Endothelial cell (in vitro differentiated cells): ENCODE measurements around the gene CSPG5. TPM values are rescaled to one million over a fixed set of nuclear protein-coding genes. Genes with fewer than 3 reads are reported as not detected.

Experiments used
- DNase-seq: peaks from one replicate; pipeline ENCODE4 v3.0.0; 2021; ENCODE audit warnings: low spot score
- H3K27ac Mint-ChIP-seq: one replicate; pipeline ENCODE4 v1.8.0; 2021; ENCODE audit warnings: mixed read lengths, inconsistent platforms; ENCODE audit not compliant: unreplicated experiment
- H3K27me3 Mint-ChIP-seq: one replicate; pipeline ENCODE4 v1.8.0; 2021; ENCODE audit warnings: mild to moderate bottlenecking, moderate library complexity, mixed read lengths, inconsistent platforms; ENCODE audit not compliant: unreplicated experiment
- H3K36me3 Mint-ChIP-seq: one replicate; pipeline ENCODE4 v1.8.0; 2021; ENCODE audit warnings: mild to moderate bottlenecking, low read depth, mixed read lengths, inconsistent platforms; ENCODE audit not compliant: unreplicated experiment
- H3K4me1 Mint-ChIP-seq: one replicate; pipeline ENCODE4 v1.8.0; 2021; ENCODE audit warnings: mild to moderate bottlenecking, mixed read lengths, inconsistent platforms; ENCODE audit not compliant: unreplicated experiment
- H3K4me3 Mint-ChIP-seq: one replicate; pipeline ENCODE4 v1.8.0; 2021; ENCODE audit warnings: mild to moderate bottlenecking, mixed read lengths, inconsistent platforms; ENCODE audit not compliant: unreplicated experiment
- H3K9me3 Mint-ChIP-seq: one replicate; pipeline ENCODE4 v1.8.0; 2021; ENCODE audit warnings: mixed read lengths, inconsistent platforms; ENCODE audit not compliant: unreplicated experiment
- CTCF ChIP-seq: fragments of 200-600 bp; sonication (generic); IDR thresholded peaks from one replicate; pipeline ENCODE4 v1.5.0; 2021; ENCODE audit warnings: antibody characterized with exemption; ENCODE audit not compliant: unreplicated experiment
- total RNA-seq: library from RNA; stranded (reverse); fragmentation: NEBNext Ultra II Directional; extraction: Animal tissue kit (Norgen Biotek cat#: 25700); gene quantifications from one replicate; pipeline ENCODE4 v1.2.1, GENCODE V29; 2021; ENCODE audit not compliant: unreplicated experiment

Gene CSPG5
- total RNA-seq, 1 donor from 2014 or later, result 0.23 TPM

GRCh38 chr3:47603332-47603731, 24.7 kb upstream of the CSPG5 start:
- Mint-ChIP-seq H3K27me3 (no peaks in the 10 kb centered on the region), H3K4me3 (no peak overlapping the region), H3K4me1 (no peaks in the 10 kb centered on the region), H3K9me3 (no peaks in the 10 kb centered on the region), H3K36me3 (peaks cover 38% of the 10 kb centered on the region), H3K27ac (no peak overlapping the region)
- TF ChIP-seq CTCF, result no peak
- DNase-seq, result no peak

GRCh38 chr3:47601281-47601680, 22.6 kb upstream of the CSPG5 start:
- DNase-seq, result no peak
- Mint-ChIP-seq H3K27me3 (peaks cover 2% of the 10 kb centered on the region), H3K9me3 (no peaks in the 10 kb centered on the region), H3K27ac (no peak overlapping the region), H3K36me3 (peaks cover 42% of the 10 kb centered on the region), H3K4me3 (no peak overlapping the region), H3K4me1 (no peaks in the 10 kb centered on the region)
- TF ChIP-seq CTCF, result no peak

GRCh38 chr3:47594792-47595191, 16.1 kb upstream of the CSPG5 start:
- no peak for DNase-seq
- peaks cover 9% of the 10 kb centered on the region for H3K4me1 Mint-ChIP-seq
- peaks cover 2% of the 10 kb centered on the region for H3K27me3 Mint-ChIP-seq
- no peak for TF ChIP-seq CTCF
- no peak overlapping the region for H3K27ac Mint-ChIP-seq
- H3K9me3 Mint-ChIP-seq, result no peaks in the 10 kb centered on the region
- peaks cover 37% of the 10 kb centered on the region for H3K36me3 Mint-ChIP-seq
- H3K4me3 Mint-ChIP-seq, result no peak overlapping the region

- Mint-ChIP-seq H3K9me3 (no peaks in the 10 kb centered on the region), H3K27ac (peak overlapping the region; percentile 59), H3K27me3 (no peaks in the 10 kb centered on the region), H3K4me1 (peaks cover 12% of the 10 kb centered on the region), H3K36me3 (peaks cover 38% of the 10 kb centered on the region), H3K4me3 (no peak overlapping the region)
- TF ChIP-seq CTCF, result no peak
- no peak for DNase-seq
These were observed 13.6 kb upstream of the CSPG5 start for GRCh38 chr3:47592066-47592795.

GRCh38 chr3:47590216-47590615, 11.6 kb upstream of the CSPG5 start:
- DNase-seq, result no peak
- TF ChIP-seq CTCF, result no peak
- Mint-ChIP-seq H3K27me3 (no peaks in the 10 kb centered on the region), H3K4me1 (peaks cover 31% of the 10 kb centered on the region), H3K36me3 (peaks cover 52% of the 10 kb centered on the region), H3K9me3 (no peaks in the 10 kb centered on the region), H3K4me3 (no peak overlapping the region), H3K27ac (no peak overlapping the region)
